GM18870 (cell line): ENCODE data around the gene NBPF20.
"Not testable (repeated sequence)": the region's sequence is repeated elsewhere in the genome, so short reads cannot be mapped to it uniquely, and the experiment has no call there.

Experiments used
- ATAC-seq: cut with Tn5 transposase; IDR thresholded peaks from one replicate; pipeline ENCODE4 v1.9.1; 2021; ENCODE audit warnings: moderate library complexity; ENCODE audit not compliant: unreplicated experiment

Gene NBPF20

DNA sequence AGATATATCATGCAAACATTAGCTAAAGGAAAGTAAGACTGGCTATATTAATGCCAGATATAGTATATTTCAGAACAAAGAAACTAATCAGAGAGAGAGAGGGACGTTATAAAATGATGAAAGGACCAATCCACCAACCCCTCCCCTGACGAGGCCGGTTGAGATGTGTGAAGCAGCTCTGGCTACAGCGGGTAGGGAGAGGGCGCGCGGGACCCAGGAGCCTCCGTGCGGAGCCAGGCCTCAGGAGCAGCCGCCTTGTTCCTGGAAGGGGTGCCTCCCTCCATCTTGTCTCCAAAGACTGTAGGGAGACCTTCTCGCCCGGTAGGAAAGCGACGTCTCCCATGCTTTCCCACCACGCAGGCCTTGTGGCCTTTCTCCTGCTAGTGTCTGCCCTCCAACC lies 5.4 kb upstream of the NBPF20 start:
- not testable (repeated sequence) for ATAC-seq

DNA sequence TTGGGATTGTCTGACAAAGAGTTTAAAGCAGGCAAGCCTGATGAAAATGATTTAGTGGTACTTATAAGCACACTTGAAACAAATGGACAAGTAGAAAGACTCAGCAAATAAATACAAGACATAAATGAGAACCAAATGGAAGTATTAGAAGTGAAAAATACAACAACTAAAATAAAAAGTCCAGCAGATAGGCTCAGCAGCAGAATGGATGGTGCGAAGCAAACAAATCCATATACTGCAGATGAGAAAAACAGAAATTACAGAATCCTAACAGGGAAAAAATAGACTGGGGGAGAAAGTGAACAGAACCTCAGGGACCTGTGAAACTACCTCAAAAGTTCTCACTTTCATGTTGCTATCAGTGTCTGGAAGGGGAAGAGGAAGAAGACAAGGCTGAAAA lies 3.9 kb upstream of the NBPF20 start:
- not testable (repeated sequence) for ATAC-seq

DNA sequence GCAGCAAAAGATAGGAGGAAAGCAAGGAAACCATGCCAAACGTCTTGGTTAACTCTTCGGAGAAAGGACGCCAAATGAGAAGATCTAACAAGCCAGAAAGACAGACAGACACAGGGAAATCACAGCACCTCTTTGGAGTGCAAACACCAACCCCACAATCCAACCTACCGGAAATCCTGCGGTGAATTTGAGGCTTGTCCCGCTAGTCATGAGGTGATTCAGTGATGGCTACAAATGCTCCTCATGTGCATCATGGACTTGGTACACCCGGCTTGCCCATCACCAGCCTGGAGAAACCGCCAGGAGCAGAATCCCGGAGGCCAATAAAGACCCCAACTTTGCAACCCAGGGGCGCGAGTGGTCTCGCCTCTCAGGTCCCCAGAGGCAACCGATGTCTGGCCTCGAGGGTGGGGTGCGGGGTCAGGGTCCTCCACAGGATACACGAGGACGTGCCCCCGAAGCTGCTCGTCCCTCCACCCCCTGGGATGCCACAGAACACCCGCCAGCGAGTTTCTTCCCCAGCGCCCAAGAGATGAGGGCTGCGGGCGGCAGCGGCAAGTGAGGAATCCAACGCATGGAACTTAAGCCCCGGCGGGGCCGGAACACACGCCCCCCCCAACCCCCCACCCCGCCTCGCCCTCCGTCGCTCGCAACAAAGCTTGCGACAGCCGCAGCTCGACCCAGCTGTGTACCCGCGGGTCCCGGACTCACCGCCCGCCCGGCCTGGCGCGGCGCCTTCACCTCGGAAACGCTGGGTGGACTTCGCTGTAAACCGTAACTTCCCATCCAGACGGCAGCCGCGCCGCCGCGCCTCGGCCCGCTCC lies 579 bp downstream of the NBPF20 start:
- ATAC-seq = peak; percentile 39

DNA sequence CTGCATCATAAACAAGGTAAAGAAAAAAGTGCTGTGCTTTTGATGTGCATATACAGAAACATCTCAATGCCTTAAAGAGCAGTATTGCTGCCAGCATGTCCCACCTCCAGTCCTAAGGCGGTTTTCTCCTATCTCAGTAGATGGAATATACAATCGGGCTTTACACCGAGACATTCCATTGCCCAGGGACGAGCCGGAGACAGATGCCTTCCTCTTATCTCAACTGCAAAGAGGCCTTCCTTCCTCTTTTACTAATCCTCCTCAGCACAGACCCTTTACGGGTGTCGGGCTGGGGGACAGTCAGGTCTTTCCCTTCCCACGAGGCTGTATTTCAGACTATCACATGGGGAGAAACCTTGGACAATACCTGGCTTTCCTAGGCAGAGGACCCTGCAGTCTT lies 10.3 kb downstream of the NBPF20 start:
- not testable (repeated sequence) for ATAC-seq

DNA sequence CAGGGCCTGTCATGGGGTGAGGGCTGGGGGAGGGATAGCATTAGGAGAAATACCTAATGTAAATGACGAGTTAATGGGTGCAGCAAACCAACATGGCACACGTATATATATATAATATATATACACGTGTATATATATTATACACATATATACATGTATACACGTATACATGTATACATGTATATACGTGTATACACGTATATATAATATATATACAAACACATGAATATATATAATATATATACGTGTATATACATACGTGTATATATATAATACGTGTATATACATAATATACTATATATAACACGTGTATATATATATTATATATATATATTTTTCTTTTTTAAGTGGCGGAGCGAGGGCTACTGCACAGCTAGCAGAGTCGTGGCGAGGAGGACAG lies 18.1 kb downstream of the NBPF20 start:
- ATAC-seq = not testable (repeated sequence)

DNA sequence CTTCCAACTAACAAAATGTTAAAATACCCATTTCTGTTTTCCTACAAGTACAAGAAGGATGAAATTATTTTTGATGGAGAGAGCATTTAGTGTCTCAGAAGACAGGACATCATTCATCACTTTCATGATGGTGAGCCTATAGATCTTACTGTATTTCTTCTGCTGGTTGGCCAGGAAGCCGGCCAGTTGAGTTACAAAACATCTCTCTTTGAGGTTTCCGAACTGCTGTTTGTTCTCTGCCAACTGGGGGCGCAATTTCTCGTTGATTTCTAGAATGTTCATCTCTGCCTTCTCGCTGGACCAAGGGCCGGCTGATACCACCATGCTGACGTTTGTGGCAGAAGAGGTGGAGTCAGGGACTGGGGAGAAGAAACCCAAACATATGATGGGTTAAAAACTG lies 20.5 kb downstream of the NBPF20 start:
- not testable (repeated sequence) for ATAC-seq

DNA sequence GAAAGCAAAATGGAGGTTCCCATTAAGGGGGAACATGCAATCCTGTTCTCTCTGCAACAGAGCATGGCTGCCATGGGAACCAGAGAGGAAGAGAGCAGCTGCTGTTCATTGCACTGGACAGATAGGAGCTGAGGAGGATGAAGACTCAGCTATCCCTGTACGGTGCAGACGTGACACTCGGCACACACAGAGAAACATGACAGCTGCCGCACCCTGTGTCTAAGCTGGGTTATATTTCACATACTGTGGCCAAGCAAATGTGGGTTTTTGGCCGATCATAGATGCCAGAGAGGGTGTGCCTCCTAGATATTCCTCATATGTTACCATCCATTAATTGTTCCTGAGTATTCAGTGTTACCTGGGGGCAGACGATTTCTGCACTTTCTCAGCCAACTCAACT lies 24.7 kb downstream of the NBPF20 start:
- ATAC-seq = not testable (repeated sequence)
